Right atrium auricular region (tissue), 2 donors: ENCODE measurements around the gene GSK3A. TPM values are rescaled to one million over a fixed set of nuclear protein-coding genes. Genes with fewer than 3 reads are reported as not detected.
"Not testable (repeated sequence)": the region's sequence is repeated elsewhere in the genome, so short reads cannot be mapped to it uniquely, and the experiment has no call there.

Experiments
- DNase-seq: peaks from one replicate; pipeline ENCODE4 v3.0.0-alpha.2; 2019; ENCODE audit warnings: low spot score
- H3K27ac ChIP-seq, 2 donors: fragments of 200-600 bp; sonication (generic); 1 replicate in 1 of 2; 2 replicates in 1 of 2; pipeline ENCODE4 v1.5.1; 2016 to 2019
- H3K27me3 ChIP-seq, 2 donors: fragments of 200-600 bp; sonication (generic); one replicate each; pipeline versions ENCODE4 v1.5.1 to v1.6.0; 2017 to 2019
- H3K36me3 ChIP-seq: fragments of 200-600 bp; sonication (generic); one replicate; pipeline ENCODE4 v1.5.1; 2016
- H3K4me1 ChIP-seq, 2 donors: fragments of 200-600 bp; sonication (generic); one replicate each; pipeline versions ENCODE4 v1.5.1 to v1.6.0; 2017 to 2019
- H3K4me3 ChIP-seq, 2 donors: fragments of 200-600 bp; sonication (generic); 1 replicate in 1 of 2; 2 replicates in 1 of 2; pipeline ENCODE4 v1.5.1; 2017 to 2019; ENCODE audit warnings: mild to moderate bottlenecking in 1 of 2, moderate library complexity in 1 of 2
- H3K9me3 ChIP-seq, 2 donors: fragments of 200-600 bp; sonication (generic); one replicate each; pipeline ENCODE4 v1.5.1; 2019
- total RNA-seq, 2 donors: library from RNA; depleted of rRNA; stranded (reverse); fragments of >200 nt; gene quantifications; one replicate each; pipeline ENCODE4 v1.1.0, GENCODE V29; 2016
- TF ChIP-seq, protein P1 (sequence below), 2 donors: fragments of 200-600 bp; sonication (generic); IDR thresholded peaks; one replicate each; pipeline ENCODE4 v1.5.1; 2019; ENCODE audit warnings: antibody characterized with exemption in 2 of 2

The GSK3A gene
- total RNA-seq, 2 donors from 2014 or later = 18.1 to 27.9 TPM

- no peaks in the 10 kb centered on the region for H3K9me3 ChIP-seq
- DNase-seq = peak; percentile 100
- TF ChIP-seq, protein P1, sequence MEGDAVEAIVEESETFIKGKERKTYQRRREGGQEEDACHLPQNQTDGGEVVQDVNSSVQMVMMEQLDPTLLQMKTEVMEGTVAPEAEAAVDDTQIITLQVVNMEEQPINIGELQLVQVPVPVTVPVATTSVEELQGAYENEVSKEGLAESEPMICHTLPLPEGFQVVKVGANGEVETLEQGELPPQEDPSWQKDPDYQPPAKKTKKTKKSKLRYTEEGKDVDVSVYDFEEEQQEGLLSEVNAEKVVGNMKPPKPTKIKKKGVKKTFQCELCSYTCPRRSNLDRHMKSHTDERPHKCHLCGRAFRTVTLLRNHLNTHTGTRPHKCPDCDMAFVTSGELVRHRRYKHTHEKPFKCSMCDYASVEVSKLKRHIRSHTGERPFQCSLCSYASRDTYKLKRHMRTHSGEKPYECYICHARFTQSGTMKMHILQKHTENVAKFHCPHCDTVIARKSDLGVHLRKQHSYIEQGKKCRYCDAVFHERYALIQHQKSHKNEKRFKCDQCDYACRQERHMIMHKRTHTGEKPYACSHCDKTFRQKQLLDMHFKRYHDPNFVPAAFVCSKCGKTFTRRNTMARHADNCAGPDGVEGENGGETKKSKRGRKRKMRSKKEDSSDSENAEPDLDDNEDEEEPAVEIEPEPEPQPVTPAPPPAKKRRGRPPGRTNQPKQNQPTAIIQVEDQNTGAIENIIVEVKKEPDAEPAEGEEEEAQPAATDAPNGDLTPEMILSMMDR (IDR thresholded peaks at IDR 0.05) = no peak
Observed at GRCh38 chr19:42268704-42269477, 26.5 kb upstream of the GSK3A start, which contains the start of gene CIC. CIC (plus strand) TSS chr19:42269252; CDS start chr19:42271784, 2,532 bp downstream.

GRCh38 chr19:42268142-42268703 is 25.8 kb upstream of the GSK3A start:
- Histone ChIP-seq H3K36me3 (peaks cover 14% of the 10 kb centered on the region), H3K27me3 (no peaks in the 10 kb centered on the region), H3K9me3 (no peaks in the 10 kb centered on the region), H3K27ac (peak overlapping the region; percentile 98 to 100), H3K4me1 (peaks cover 0 to 36% of the 10 kb centered on the region in 2 donors), H3K4me3 (peak overlapping the region; percentile 72 to 94)
- DNase-seq = peak; percentile 100
- TF ChIP-seq, protein P1 (IDR thresholded peaks at IDR 0.05) = no peak

More at GRCh38 chr19:42268704-42269477, 26.5 kb upstream of the GSK3A start, which contains the start of gene CIC:
- Histone ChIP-seq H3K4me1 (peaks cover 0 to 36% of the 10 kb centered on the region in 2 donors), H3K27ac (peak within 1 kb of the TSS; percentile 98 to 100), H3K27me3 (no peaks in the 10 kb centered on the region), H3K4me3 (peak within 1 kb of the TSS; percentile 72 to 94), H3K36me3 (peaks cover 20% of the 10 kb centered on the region)

- Histone ChIP-seq H3K4me1 (peaks cover 0 to 36% of the 10 kb centered on the region in 2 donors), H3K27me3 (no peaks in the 10 kb centered on the region), H3K9me3 (no peaks in the 10 kb centered on the region), H3K27ac (peak overlapping the region; percentile 98 to 100), H3K36me3 (peaks cover 8% of the 10 kb centered on the region), H3K4me3 (peak overlapping the region; percentile 42 to 72)
- TF ChIP-seq, protein P1 (IDR thresholded peaks at IDR 0.05) = no peak
- no peak for DNase-seq
Observed at GRCh38 chr19:42267644-42268141, 25.3 kb upstream of the GSK3A start.

- H3K4me3 ChIP-seq, DNase-seq, H3K36me3 ChIP-seq, H3K27me3 ChIP-seq, H3K9me3 ChIP-seq: not testable (repeated sequence)
- Histone ChIP-seq H3K27ac (peak overlapping the region in 1 of 2 donors; percentile 98), H3K4me1 (peaks cover 0 to 35% of the 10 kb centered on the region in 2 donors)
Observed at GRCh38 chr19:42266928-42267603, 24.7 kb upstream of the GSK3A start.

- not testable (repeated sequence) for H3K36me3 ChIP-seq, H3K4me3 ChIP-seq, H3K9me3 ChIP-seq, H3K27me3 ChIP-seq, H3K27ac ChIP-seq, DNase-seq
- peaks cover 0 to 25% of the 10 kb centered on the region in 2 donors for H3K4me1 ChIP-seq
Observed at GRCh38 chr19:42266105-42266504, 23.7 kb upstream of the GSK3A start.

DNA sequence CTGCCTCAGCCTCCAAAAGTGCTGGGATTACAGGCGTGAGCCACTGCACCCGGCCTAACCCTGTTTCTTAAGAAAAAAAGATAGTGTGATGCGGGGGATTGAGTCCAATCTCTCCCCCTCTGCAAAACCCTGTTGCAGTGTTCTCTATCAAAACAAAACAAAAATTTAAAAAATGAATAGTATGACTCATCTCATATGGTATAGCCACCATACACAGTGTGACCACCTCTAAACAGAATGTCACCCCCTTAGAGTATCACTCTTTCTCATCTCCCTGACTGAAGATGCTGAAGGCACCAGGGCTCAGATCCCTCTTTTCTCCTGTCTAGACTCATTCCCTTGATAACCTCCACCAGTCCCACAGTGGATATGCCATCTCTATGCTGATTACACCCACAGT is 19.4 kb upstream of the GSK3A start:
- TF ChIP-seq, protein P1 (IDR thresholded peaks at IDR 0.05) = no peak
- Histone ChIP-seq H3K9me3 (no peaks in the 10 kb centered on the region), H3K4me1 (peaks cover 0 to 3% of the 10 kb centered on the region in 2 donors), H3K27me3 (no peaks in the 10 kb centered on the region), H3K36me3 (no peaks in the 10 kb centered on the region), H3K4me3 (no peak overlapping the region), H3K27ac (no peak overlapping the region)
- DNase-seq = no peak

DNA sequence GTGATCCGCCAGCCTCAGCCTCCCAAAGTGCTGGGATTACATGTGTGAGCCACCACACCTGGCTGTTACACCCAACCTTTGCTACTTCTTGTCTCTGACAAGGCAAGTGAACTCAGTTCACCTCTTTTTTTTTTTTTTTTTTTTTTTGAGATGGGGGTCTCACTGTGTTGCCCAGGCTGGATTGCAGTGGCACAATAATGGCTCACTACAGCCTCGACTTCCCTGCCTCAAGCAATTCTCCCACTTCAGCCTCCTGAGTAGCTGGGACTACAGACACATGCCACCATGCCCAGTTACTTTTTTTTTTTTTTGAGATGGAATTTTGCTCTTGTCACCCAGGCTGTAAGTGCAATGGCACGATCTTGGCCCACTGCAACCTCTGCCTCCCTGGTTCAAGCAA is 15.4 kb upstream of the GSK3A start:
- H3K4me3 ChIP-seq, DNase-seq, H3K36me3 ChIP-seq, H3K27me3 ChIP-seq, H3K27ac ChIP-seq, H3K9me3 ChIP-seq: not testable (repeated sequence)
- peaks cover 0 to 14% of the 10 kb centered on the region in 2 donors for H3K4me1 ChIP-seq
